Cardiac septum (tissue), 1 donor: Measurements from ENCODE around the gene USO1. TPM values are rescaled to one million over a fixed set of nuclear protein-coding genes. Genes with fewer than 3 reads are reported as not detected.
"Not testable (repeated sequence)": the region's sequence is repeated elsewhere in the genome, so short reads cannot be mapped to it uniquely, and the experiment has no call there.

ENCODE experiments used
- DNase-seq: peaks from one replicate; pipeline ENCODE4 v3.0.0-alpha.2; 2020; ENCODE audit warnings: low spot score
- intact Hi-C: fragments of 100-400 bp; cut with DNase I; formaldehyde crosslinking; loops from one replicate; pipeline ENCODE4 v1.14.0; 2022
- total RNA-seq: library from RNA; stranded (reverse); fragmentation: NEBNext Ultra II Directional; extraction: Animal tissue kit (Norgen Biotek cat#: 25700); gene quantifications from one replicate; pipeline ENCODE4 v1.2.1, GENCODE V29; 2021
- donor health status: DM: no; HTN: no; CAD: no.

USO1 gene
- total RNA-seq, 1 donor from 2014 or later = 70.5 TPM

- no peak for DNase-seq
- intact Hi-C loops = no loop called here
These were observed 14.1 kb upstream of the USO1 start for GRCh38 chr4:75710246-75710645.

- intact Hi-C loops = no loop called here
These were observed 10.4 kb upstream of the USO1 start for GRCh38 chr4:75714011-75714410.

GRCh38 chr4:75714704-75715103 lies 9.7 kb upstream of the USO1 start:
- intact Hi-C loops = no loop called here

More at GRCh38 chr4:75714011-75714410, 10.4 kb upstream of the USO1 start:
- no peak for DNase-seq

GRCh38 chr4:75715105-75715799 lies 9.1 kb upstream of the USO1 start:
- no peak for DNase-seq
- intact Hi-C loops = no loop called here

More at GRCh38 chr4:75714704-75715103, 9.7 kb upstream of the USO1 start:
- DNase-seq = no peak

- DNase-seq, intact Hi-C loops: not testable (repeated sequence)
These were observed 8.3 kb upstream of the USO1 start for GRCh38 chr4:75716054-75716453.

- no peak for DNase-seq
- intact Hi-C loops = no loop called here
These were observed 7.0 kb upstream of the USO1 start for GRCh38 chr4:75717408-75717807.

- intact Hi-C loops = no loop called here
These were observed 5.8 kb upstream of the USO1 start for GRCh38 chr4:75718529-75718928.

GRCh38 chr4:75722417-75722816 lies 2.0 kb upstream of the USO1 start:
- DNase-seq = no peak
- intact Hi-C loops = loop anchor here (10.0 kb wide), 1 partner anchor 208 kb away; the partner anchor contains the start of genes RCHY1 and THAP6

More at GRCh38 chr4:75718529-75718928, 5.8 kb upstream of the USO1 start:
- DNase-seq = no peak

GRCh38 chr4:75723163-75724065 lies 963 bp upstream of the USO1 start:
- intact Hi-C loops = loop anchor here (1.0 to 10.0 kb wide), 2 partner anchors 50 to 209 kb away; partner anchors contain the start of genes G3BP2, RCHY1 and THAP6
- no peak for DNase-seq

- intact Hi-C loops = loop anchor here (1.0 to 10.0 kb wide), 2 partner anchors 52 to 210 kb away; partner anchors contain the start of genes G3BP2, RCHY1 and THAP6
- peak; percentile 86 for DNase-seq
These were observed 719 bp downstream of the USO1 start for GRCh38 chr4:75724867-75725724.

GRCh38 chr4:75725942-75726538 lies 1.7 kb downstream of the USO1 start:
- not testable (repeated sequence) for DNase-seq
- intact Hi-C loops = loop anchor here (10.0 kb wide), 1 partner anchor 211 kb away; the partner anchor contains the start of genes RCHY1 and THAP6

GRCh38 chr4:75726577-75726976 lies 2.2 kb downstream of the USO1 start:
- intact Hi-C loops = loop anchor here (10.0 kb wide), 1 partner anchor 212 kb away; the partner anchor contains the start of genes RCHY1 and THAP6
- no peak for DNase-seq

- intact Hi-C loops = loop anchor here (10.0 kb wide), 1 partner anchor 212 kb away; the partner anchor contains the start of genes RCHY1 and THAP6
- no peak for DNase-seq
These were observed 2.7 kb downstream of the USO1 start for GRCh38 chr4:75727073-75727472.

- intact Hi-C loops = loop anchor here (10.0 kb wide), 1 partner anchor 215 kb away; the partner anchor contains the start of genes RCHY1 and THAP6
- DNase-seq = no peak
These were observed 5.5 kb downstream of the USO1 start for GRCh38 chr4:75729836-75730235.

- intact Hi-C loops = no loop called here
- no peak for DNase-seq
These were observed 9.0 kb downstream of the USO1 start for GRCh38 chr4:75733369-75733768.

GRCh38 chr4:75735525-75735924 lies 11.1 kb downstream of the USO1 start:
- intact Hi-C loops = no loop called here
- no peak for DNase-seq

- intact Hi-C loops = no loop called here
These were observed 12.5 kb downstream of the USO1 start for GRCh38 chr4:75736862-75737261.

GRCh38 chr4:75737398-75737797 lies 13.0 kb downstream of the USO1 start:
- DNase-seq = no peak
- intact Hi-C loops = no loop called here

More at GRCh38 chr4:75736862-75737261, 12.5 kb downstream of the USO1 start:
- no peak for DNase-seq

GRCh38 chr4:75741027-75741426 lies 16.6 kb downstream of the USO1 start:
- intact Hi-C loops = no loop called here
- DNase-seq = no peak
